Measurements from ENCODE around the gene TOX3. TPM values are rescaled to one million over a fixed set of nuclear protein-coding genes. Genes with fewer than 3 reads are reported as not detected.

TOX3 gene
- total and polyA plus RNA-seq, 2 of the 8 experiments (the other 6 are each of a cell fraction or from before 2014, with no cell fraction given) = 16.7 to 31.2 TPM

DNA sequence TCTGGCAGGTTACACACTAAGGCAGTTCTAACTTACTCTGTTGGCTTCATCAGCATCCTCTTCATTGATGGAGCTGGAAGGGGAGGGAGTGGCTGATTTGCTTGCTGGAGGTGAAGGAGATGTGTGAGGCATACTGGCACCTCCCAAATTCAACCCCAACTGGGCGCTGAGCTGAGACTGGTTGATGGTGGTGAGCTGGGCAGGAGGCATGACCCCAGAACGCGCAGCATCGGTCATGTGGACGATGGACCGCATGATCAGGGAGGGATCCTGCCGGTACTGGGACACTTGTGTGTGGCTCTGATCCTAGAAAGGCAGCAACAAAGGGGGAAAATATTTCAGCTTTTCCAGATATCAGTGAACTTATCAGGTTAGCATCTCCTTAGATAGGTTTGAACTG is 96.7 kb downstream of the TOX3 start (continued):
- TF ChIP-seq, protein P1, sequence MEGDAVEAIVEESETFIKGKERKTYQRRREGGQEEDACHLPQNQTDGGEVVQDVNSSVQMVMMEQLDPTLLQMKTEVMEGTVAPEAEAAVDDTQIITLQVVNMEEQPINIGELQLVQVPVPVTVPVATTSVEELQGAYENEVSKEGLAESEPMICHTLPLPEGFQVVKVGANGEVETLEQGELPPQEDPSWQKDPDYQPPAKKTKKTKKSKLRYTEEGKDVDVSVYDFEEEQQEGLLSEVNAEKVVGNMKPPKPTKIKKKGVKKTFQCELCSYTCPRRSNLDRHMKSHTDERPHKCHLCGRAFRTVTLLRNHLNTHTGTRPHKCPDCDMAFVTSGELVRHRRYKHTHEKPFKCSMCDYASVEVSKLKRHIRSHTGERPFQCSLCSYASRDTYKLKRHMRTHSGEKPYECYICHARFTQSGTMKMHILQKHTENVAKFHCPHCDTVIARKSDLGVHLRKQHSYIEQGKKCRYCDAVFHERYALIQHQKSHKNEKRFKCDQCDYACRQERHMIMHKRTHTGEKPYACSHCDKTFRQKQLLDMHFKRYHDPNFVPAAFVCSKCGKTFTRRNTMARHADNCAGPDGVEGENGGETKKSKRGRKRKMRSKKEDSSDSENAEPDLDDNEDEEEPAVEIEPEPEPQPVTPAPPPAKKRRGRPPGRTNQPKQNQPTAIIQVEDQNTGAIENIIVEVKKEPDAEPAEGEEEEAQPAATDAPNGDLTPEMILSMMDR (IDR thresholded peaks at IDR 0.05; ENCODE audit: control extremely low read depth in 1 of 3, insufficient read depth in 1 of 3, low read depth in 1 of 3, low read length in 3 of 3) = no peak
- TF ChIP-seq RBBP5 (IDR thresholded peaks at IDR 0.05; ENCODE audit: borderline replicate concordance, low read depth, low read length) (no peak), BCL11A (IDR thresholded peaks at IDR 0.05; ENCODE audit: low read depth in 2 of 2, low read length in 2 of 2) (no peak)
- TF ChIP-seq, protein P2, sequence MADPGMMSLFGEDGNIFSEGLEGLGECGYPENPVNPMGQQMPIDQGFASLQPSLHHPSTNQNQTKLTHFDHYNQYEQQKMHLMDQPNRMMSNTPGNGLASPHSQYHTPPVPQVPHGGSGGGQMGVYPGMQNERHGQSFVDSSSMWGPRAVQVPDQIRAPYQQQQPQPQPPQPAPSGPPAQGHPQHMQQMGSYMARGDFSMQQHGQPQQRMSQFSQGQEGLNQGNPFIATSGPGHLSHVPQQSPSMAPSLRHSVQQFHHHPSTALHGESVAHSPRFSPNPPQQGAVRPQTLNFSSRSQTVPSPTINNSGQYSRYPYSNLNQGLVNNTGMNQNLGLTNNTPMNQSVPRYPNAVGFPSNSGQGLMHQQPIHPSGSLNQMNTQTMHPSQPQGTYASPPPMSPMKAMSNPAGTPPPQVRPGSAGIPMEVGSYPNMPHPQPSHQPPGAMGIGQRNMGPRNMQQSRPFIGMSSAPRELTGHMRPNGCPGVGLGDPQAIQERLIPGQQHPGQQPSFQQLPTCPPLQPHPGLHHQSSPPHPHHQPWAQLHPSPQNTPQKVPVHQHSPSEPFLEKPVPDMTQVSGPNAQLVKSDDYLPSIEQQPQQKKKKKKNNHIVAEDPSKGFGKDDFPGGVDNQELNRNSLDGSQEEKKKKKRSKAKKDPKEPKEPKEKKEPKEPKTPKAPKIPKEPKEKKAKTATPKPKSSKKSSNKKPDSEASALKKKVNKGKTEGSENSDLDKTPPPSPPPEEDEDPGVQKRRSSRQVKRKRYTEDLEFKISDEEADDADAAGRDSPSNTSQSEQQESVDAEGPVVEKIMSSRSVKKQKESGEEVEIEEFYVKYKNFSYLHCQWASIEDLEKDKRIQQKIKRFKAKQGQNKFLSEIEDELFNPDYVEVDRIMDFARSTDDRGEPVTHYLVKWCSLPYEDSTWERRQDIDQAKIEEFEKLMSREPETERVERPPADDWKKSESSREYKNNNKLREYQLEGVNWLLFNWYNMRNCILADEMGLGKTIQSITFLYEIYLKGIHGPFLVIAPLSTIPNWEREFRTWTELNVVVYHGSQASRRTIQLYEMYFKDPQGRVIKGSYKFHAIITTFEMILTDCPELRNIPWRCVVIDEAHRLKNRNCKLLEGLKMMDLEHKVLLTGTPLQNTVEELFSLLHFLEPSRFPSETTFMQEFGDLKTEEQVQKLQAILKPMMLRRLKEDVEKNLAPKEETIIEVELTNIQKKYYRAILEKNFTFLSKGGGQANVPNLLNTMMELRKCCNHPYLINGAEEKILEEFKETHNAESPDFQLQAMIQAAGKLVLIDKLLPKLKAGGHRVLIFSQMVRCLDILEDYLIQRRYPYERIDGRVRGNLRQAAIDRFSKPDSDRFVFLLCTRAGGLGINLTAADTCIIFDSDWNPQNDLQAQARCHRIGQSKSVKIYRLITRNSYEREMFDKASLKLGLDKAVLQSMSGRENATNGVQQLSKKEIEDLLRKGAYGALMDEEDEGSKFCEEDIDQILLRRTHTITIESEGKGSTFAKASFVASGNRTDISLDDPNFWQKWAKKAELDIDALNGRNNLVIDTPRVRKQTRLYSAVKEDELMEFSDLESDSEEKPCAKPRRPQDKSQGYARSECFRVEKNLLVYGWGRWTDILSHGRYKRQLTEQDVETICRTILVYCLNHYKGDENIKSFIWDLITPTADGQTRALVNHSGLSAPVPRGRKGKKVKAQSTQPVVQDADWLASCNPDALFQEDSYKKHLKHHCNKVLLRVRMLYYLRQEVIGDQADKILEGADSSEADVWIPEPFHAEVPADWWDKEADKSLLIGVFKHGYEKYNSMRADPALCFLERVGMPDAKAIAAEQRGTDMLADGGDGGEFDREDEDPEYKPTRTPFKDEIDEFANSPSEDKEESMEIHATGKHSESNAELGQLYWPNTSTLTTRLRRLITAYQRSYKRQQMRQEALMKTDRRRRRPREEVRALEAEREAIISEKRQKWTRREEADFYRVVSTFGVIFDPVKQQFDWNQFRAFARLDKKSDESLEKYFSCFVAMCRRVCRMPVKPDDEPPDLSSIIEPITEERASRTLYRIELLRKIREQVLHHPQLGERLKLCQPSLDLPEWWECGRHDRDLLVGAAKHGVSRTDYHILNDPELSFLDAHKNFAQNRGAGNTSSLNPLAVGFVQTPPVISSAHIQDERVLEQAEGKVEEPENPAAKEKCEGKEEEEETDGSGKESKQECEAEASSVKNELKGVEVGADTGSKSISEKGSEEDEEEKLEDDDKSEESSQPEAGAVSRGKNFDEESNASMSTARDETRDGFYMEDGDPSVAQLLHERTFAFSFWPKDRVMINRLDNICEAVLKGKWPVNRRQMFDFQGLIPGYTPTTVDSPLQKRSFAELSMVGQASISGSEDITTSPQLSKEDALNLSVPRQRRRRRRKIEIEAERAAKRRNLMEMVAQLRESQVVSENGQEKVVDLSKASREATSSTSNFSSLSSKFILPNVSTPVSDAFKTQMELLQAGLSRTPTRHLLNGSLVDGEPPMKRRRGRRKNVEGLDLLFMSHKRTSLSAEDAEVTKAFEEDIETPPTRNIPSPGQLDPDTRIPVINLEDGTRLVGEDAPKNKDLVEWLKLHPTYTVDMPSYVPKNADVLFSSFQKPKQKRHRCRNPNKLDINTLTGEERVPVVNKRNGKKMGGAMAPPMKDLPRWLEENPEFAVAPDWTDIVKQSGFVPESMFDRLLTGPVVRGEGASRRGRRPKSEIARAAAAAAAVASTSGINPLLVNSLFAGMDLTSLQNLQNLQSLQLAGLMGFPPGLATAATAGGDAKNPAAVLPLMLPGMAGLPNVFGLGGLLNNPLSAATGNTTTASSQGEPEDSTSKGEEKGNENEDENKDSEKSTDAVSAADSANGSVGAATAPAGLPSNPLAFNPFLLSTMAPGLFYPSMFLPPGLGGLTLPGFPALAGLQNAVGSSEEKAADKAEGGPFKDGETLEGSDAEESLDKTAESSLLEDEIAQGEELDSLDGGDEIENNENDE (IDR thresholded peaks at IDR 0.05; ENCODE audit: insufficient replicate concordance, low read length) = no peak

Data from H1 (cell line).